Activated T-cell treated with anti-CD3 and anti-CD28 coated beads, Interleukin-2, amount 50 U/mL, for 24 hours (primary cell): ENCODE results near the gene NCF4.

ENCODE experiments used
- DNase-seq: peaks from one replicate; pipeline ENCODE4 v3.0.0-alpha.2; 2020
- H3K27ac Mint-ChIP-seq: 2 replicates; pipeline ENCODE4 v1.8.0; 2020; ENCODE audit warnings: mild to moderate bottlenecking, mixed read lengths
- H3K27me3 Mint-ChIP-seq: 2 replicates; pipeline ENCODE4 v1.8.0; 2020; ENCODE audit warnings: mixed read lengths
- H3K36me3 Mint-ChIP-seq: 2 replicates; pipeline ENCODE4 v1.8.0; 2020; ENCODE audit warnings: low read depth, mixed read lengths
- H3K4me1 Mint-ChIP-seq: 2 replicates; pipeline ENCODE4 v1.8.0; 2020; ENCODE audit warnings: low read depth, mixed read lengths
- H3K4me3 Mint-ChIP-seq: 2 replicates; pipeline ENCODE4 v1.8.0; 2020; ENCODE audit warnings: mild to moderate bottlenecking, moderate library complexity, mixed read lengths
- H3K9me3 Mint-ChIP-seq: 2 replicates; pipeline ENCODE4 v1.8.0; 2020; ENCODE audit warnings: mixed read lengths

Gene NCF4

DNA sequence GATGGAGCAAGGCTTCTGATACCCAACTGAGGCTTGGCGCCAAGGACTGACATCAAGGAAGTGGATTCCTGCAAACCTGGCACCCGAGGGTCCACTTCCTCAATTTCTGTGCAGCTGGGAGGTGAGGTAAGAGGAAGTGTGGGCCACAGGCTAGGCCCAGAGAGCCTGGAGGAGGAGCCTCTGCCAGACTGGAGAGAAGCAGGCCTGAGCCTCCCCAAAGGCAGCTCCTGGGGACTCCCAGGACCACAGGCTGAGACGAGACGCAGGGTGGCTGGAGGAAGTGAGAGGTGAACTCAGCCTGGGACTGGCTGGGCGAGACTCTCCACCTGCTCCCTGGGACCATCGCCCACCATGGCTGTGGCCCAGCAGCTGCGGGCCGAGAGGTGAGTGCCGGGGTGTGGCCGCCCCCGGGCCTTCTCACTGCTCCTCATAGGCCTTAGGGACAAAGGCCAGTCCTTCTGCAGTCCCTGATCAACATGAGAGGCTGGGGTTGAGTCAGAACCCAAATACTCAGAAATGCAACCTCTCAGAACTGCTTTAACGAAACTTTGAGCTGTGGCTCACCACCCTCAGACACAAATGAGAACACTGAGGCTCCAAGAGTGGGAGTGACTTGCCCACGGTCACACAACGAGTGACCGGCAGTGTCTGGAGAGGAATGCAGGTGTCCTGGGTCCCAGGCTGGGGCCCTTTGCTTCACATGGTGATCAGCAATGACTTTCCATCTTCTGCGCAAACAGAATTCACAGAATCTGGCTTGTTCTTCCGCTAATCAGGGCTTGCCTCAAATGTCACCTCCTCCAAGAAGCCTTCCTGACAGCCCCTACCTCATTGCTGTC, at the start of gene NCF4:
Gene NCF4, plus strand, starts transcription at position 186 of the 839 bp plus-strand sequence. Its CDS starts 166 bp downstream, at position 352.
- peak; percentile 65 for DNase-seq
- Mint-ChIP-seq H3K27me3 (peaks cover 10% of the 10 kb centered on the region), H3K27ac (peak within 1 kb of the TSS; percentile 92), H3K9me3 (no peaks in the 10 kb centered on the region), H3K36me3 (no peaks in the 10 kb centered on the region), H3K4me1 (peaks cover 45% of the 10 kb centered on the region), H3K4me3 (peak within 1 kb of the TSS; percentile 42)

DNA sequence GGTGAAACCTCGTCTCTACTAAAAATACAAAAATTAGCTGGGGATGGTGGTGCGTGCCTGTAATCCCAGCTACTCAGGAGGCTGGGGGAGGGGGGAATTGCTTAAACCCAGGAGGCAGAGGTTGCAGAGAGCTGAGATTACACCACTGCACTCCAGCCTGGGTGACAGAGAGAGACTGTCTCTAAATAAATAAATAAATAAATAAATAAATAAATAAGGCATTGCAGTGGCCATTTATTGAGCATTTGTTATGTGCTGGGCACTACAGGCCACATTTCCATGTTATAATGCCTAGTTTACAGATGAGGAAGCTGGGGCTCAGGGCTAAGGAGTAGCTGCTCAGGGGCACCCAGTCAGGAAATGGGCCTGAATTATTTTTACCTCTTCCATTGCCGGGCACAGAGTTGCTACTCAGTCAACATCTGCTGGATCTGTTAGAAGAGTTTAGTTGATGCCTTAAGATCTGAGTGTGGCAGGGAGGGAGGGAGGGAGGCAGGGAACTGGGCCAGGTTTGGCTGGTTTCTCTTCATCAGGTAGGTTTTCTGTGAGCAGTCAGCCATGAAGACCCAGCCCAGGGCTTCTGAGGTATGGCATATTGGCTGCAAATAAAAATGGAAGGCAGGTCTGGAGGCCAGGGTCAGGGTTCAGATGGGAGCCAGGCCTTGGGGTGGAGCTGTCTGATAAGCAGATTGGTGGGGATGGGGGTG, 49.6 kb upstream of the NCF4 start:
- no peak for DNase-seq
- Mint-ChIP-seq H3K4me1 (peaks cover 18% of the 10 kb centered on the region), H3K27me3 (peaks cover 38% of the 10 kb centered on the region), H3K9me3 (no peaks in the 10 kb centered on the region), H3K27ac (no peak overlapping the region), H3K4me3 (no peak overlapping the region), H3K36me3 (no peaks in the 10 kb centered on the region)

DNA sequence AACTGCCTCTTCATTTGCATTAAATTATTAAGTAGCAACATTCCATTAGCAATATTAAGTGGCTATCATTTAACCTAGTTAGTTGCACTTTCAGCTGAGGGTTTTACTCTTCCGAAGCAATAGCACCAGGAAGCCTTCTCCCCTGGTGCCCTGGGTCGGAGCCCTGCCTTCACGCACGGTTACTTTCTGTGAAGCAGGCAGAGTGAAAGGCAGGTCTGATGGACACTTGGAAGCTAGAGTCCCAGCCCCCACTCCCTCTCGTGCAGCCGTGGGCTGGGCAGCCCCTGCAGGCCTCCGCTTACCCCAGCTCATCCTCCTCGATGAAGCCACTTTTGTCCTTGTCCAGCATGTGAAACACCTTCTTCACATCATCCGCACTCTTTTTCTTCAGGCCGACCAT, 46.0 kb upstream of the NCF4 start:
- Mint-ChIP-seq H3K4me3 (no peak overlapping the region), H3K27ac (no peak overlapping the region), H3K9me3 (no peaks in the 10 kb centered on the region), H3K4me1 (peaks cover 5% of the 10 kb centered on the region), H3K27me3 (peaks cover 67% of the 10 kb centered on the region), H3K36me3 (no peaks in the 10 kb centered on the region)
- no peak for DNase-seq

DNA sequence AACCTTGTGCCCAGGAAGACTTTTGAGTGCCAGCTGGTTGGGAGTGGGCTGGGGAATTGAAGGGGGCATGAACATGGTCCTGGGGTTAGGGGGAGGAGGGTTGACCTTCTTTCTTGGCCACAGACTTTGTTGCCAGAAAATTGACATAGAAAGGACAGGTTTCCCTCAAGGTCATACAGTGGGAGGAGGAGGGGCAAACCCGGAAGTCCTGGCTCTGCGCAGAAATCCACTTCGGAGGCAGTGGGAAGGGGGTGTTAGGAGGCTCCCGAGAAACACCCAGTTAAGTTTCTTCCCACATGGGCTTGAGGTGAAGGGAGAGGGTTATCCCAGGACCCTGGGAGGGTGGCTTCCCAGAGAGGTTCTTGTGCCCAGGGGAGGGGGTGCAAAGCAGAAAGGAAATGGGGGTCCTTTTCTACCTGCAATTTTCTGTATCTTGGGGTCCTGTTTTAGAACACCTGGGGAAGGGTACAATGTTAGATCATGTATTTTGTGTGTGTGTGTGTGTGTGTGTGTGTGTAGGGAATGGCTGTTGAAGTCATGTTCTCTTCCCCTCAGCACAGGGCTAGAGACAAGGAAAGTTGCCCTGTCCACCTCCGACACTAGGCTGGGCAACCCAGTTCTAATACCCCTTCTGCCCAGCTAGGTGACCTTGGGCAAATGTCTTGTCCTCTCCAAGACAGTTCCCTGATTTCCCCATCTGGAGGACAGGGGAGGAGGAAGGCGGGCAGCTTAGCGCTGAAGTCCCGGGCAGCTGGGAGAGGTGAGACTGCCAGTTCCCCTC, 45.1 kb upstream of the NCF4 start:
- H3K4me3 Mint-ChIP-seq, result no peak overlapping the region

DNA sequence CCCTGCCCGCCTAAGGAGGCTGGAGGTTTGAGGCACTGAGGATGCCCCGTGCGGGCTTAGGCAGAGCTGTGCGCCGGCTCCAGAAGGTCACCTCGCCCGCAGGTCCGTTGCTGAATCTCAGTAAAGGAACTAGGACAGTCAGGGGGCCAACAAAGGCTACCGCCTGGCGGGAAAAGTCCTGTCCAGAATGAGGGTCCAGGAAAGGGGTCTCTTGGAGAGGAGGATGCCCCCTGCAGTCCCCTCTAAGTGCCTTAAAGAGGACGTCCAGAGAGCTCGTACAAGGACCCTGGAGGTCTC, 44.5 kb upstream of the NCF4 start:
- no peak overlapping the region for H3K27ac Mint-ChIP-seq
- H3K4me3 Mint-ChIP-seq, result no peak overlapping the region
- peaks cover 72% of the 10 kb centered on the region for H3K27me3 Mint-ChIP-seq
- H3K36me3 Mint-ChIP-seq, result no peaks in the 10 kb centered on the region
- peaks cover 5% of the 10 kb centered on the region for H3K4me1 Mint-ChIP-seq
- DNase-seq, result no peak
- no peaks in the 10 kb centered on the region for H3K9me3 Mint-ChIP-seq

More for the DNA sequence above, 45.1 kb upstream of the NCF4 start:
- Mint-ChIP-seq H3K36me3 (no peaks in the 10 kb centered on the region), H3K27me3 (peaks cover 71% of the 10 kb centered on the region), H3K27ac (no peak overlapping the region), H3K4me1 (peaks cover 5% of the 10 kb centered on the region), H3K9me3 (no peaks in the 10 kb centered on the region)
- DNase-seq, result no peak

DNA sequence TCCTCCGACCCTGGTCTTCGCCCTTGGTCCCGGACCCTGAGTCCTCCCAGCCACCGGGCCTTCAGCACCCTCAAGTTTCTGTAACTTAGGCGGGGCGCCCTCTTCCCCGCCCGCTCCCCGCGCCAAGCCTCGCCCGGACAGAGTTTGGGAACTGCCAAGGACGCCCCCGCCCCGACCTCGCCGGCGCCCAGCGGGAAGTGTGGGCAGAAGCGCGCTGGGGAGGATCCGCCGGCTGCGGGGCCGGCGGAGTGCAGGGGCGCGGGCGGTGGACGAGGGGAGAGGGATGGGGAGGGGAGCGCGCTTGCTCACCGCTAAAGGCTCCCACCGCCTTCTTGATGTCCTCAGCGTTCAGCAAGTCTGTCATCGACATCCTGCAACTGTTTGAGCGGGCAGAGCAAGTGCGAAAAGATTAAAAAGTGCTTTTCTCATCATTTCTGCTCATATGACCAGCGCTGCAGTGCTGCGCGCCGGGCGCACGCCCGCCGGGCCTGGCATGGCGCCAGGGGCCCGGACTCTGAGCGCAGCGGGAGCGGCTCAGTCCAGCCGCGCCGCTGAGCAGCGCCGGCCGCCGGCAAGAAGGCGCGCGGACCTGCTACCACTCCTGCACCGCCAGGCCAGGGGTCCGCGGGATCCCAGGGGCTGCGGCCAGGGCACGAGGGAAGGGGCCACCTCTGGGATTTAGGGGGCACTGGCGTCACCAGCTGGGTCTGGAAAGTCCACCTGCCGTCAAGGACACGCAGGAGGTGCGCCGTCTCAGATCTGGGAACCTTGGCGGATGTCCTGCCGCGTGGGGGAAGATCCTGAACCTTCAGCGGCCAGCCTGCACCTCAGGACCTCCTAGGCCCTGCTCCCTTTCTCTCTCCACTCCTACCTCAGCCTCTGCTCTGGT, 43.9 kb upstream of the NCF4 start, which contains the start of gene PVALB:
Gene PVALB, minus strand, starts transcription at position 400 of the 889 bp plus-strand sequence. Its CDS starts 30 bp downstream, at position 370.
- Mint-ChIP-seq H3K4me1 (peaks cover 5% of the 10 kb centered on the region), H3K9me3 (no peaks in the 10 kb centered on the region), H3K27ac (no peak within 1 kb of the TSS), H3K4me3 (no peak within 1 kb of the TSS), H3K27me3 (peaks cover 72% of the 10 kb centered on the region), H3K36me3 (no peaks in the 10 kb centered on the region)
- DNase-seq, result no peak

DNA sequence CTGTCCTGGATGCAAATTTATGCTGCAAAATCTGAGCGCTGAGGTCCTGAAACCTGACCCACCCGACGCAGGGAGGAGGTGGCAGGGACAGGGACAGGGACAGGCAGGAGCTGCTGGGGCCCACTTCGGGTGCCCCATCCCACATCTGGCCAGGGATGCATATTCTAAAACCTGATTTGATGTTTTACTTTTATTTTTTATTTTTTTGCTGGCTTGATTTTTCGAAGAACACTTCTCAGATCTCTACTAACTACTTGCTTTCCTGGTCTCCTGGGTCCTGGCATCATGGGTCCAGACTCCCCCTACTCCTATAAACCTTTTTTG, 43.3 kb upstream of the NCF4 start:
- H3K4me1 Mint-ChIP-seq, result peaks cover 5% of the 10 kb centered on the region
- DNase-seq, result no peak
- H3K27me3 Mint-ChIP-seq, result peaks cover 70% of the 10 kb centered on the region
- no peaks in the 10 kb centered on the region for H3K36me3 Mint-ChIP-seq
- no peak overlapping the region for H3K4me3 Mint-ChIP-seq
- H3K27ac Mint-ChIP-seq, result no peak overlapping the region
- no peaks in the 10 kb centered on the region for H3K9me3 Mint-ChIP-seq

DNA sequence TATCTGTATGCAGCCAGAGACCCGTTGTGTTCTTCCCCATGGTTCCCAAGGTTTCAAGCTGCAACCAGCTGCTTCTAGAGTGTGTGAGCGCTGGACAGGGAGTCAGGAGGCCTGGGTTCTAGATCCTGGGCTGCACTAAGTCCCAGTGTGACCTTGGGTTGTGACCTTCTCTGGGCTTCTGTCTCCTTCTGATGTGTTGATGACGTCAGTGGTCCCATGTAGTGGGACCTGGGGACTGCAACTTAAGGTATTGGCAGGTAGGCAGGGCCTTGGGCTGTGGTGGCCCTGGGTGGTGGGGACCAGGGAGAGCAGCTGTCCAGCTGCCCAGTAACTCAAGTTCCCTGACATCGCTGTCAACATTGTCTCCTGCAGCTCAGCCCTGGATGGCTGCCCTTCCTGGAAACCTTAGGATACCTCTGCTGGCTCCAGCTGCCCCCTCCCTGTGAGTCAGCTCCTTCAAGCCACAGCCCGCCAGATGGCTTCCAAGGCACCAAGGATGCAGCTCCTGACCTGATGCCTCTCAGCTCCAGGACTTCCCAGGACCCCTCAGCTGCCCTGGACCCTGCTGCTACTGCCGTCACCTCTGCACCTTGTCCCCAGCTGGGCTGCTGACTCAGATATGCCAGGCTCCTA, 42.7 kb upstream of the NCF4 start:
- peaks cover 66% of the 10 kb centered on the region for H3K27me3 Mint-ChIP-seq
- no peak overlapping the region for H3K4me3 Mint-ChIP-seq

DNA sequence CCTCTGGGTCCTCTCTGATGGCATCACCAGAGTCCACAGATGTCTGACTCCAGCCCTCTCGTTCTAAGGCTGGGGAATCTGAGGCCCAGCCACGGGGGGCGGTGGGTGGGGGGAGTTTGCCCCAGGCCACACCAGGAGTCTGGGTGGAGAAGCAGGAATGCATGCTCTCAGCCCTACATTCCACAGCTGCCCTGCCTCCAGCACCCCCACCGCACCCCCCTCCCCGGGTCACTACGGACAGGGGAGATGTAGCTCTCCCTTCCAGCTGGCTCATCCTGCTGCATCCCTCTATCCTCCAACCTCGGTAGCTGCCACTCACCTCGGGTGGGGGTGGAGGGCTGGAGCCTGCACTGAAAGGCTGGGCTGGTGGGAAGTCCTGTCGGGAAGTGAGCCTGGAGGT, 41.7 kb upstream of the NCF4 start:
- Mint-ChIP-seq H3K9me3 (no peaks in the 10 kb centered on the region), H3K27ac (no peak overlapping the region), H3K4me3 (no peak overlapping the region), H3K27me3 (peaks cover 59% of the 10 kb centered on the region), H3K4me1 (peaks cover 5% of the 10 kb centered on the region), H3K36me3 (no peaks in the 10 kb centered on the region)
- DNase-seq, result no peak

More for the DNA sequence above, 42.7 kb upstream of the NCF4 start:
- no peak for DNase-seq
- Mint-ChIP-seq H3K4me1 (peaks cover 5% of the 10 kb centered on the region), H3K9me3 (no peaks in the 10 kb centered on the region), H3K36me3 (no peaks in the 10 kb centered on the region), H3K27ac (no peak overlapping the region)

DNA sequence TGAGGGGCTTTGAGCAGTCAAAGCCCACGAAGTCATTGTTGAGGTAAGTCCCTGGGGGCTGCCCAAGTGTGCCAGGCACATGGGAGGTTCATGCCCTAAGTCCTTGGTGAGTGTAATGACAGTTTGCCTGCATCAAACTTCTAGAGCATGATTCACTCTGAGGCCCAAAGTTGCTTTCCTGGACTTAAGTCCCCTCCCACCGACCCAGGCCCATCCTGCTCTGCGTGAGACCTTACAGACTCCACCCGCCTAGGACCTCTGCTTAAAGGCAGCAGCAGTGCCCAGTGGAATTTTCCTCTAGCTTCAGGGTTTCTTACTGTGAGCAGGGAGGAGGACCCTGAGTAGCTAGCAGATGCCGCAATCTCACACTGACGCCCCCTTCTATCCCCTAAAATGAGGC, 38.2 kb upstream of the NCF4 start:
- H3K4me1 Mint-ChIP-seq, result peaks cover 1% of the 10 kb centered on the region
- no peak for DNase-seq
- H3K4me3 Mint-ChIP-seq, result no peak overlapping the region
- no peaks in the 10 kb centered on the region for H3K36me3 Mint-ChIP-seq
- H3K27me3 Mint-ChIP-seq, result peaks cover 35% of the 10 kb centered on the region
- no peaks in the 10 kb centered on the region for H3K9me3 Mint-ChIP-seq
- no peak overlapping the region for H3K27ac Mint-ChIP-seq

DNA sequence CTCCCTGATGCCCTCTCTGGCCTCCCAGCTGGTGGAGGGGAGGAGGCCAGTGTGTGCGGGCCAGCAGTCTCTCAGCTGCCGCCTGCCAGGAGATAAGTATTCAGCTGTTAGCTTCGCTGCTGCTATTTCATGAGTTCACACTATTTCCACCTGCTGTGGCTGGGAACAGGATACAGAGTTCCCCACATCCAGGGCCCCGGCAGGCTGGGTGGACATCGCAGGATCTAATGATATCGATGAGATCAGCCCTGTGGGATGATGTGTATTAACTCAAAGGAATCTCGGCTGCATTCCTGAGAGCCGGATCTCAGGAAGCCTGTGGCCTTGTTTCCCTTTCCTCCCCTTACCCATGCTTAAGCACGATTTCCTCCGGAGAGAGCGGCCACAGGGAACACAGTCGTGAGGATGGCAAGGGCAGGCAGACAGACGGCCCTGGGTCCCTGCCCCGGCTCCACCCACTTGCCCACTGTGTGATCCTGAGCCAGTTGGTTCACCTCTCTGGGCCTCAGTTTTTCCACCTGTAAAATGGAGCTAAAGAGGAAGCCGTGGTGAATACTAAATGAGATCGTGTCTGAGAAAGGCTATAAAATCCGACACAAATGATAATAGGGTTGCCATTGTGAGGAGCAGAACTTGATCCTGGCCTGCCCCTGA, 37.5 kb upstream of the NCF4 start:
- DNase-seq, result no peak

DNA sequence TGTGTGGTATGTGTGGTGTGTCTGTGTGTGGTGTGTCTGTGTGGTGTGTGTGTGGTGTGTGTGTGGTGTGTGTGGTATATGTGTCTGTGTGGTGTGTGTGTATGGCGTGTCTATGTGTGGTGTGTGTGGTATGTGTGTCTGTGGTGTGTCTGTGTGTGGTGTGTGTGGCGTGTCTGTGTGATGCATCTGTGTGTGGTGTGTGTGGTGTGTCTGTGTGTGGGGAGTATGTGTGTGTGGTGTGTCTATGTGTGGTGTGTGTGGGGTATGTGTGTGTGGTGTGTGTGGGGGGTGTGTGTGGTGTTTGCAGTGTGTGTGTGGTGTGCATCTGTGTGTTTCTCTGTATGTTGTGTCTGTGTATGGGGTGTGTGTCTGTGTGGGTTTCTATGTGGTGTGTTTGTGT, 36.2 kb upstream of the NCF4 start:
- peaks cover 24% of the 10 kb centered on the region for H3K27me3 Mint-ChIP-seq
- H3K4me3 Mint-ChIP-seq, result no peak overlapping the region
- no peak for DNase-seq
- peaks cover 7% of the 10 kb centered on the region for H3K4me1 Mint-ChIP-seq
- H3K36me3 Mint-ChIP-seq, result no peaks in the 10 kb centered on the region
- H3K9me3 Mint-ChIP-seq, result no peaks in the 10 kb centered on the region
- H3K27ac Mint-ChIP-seq, result no peak overlapping the region

More for the DNA sequence above, 37.5 kb upstream of the NCF4 start:
- H3K4me1 Mint-ChIP-seq, result no peaks in the 10 kb centered on the region
- H3K4me3 Mint-ChIP-seq, result no peak overlapping the region
- H3K9me3 Mint-ChIP-seq, result no peaks in the 10 kb centered on the region
- H3K36me3 Mint-ChIP-seq, result no peaks in the 10 kb centered on the region
- peaks cover 27% of the 10 kb centered on the region for H3K27me3 Mint-ChIP-seq
- H3K27ac Mint-ChIP-seq, result no peak overlapping the region

DNA sequence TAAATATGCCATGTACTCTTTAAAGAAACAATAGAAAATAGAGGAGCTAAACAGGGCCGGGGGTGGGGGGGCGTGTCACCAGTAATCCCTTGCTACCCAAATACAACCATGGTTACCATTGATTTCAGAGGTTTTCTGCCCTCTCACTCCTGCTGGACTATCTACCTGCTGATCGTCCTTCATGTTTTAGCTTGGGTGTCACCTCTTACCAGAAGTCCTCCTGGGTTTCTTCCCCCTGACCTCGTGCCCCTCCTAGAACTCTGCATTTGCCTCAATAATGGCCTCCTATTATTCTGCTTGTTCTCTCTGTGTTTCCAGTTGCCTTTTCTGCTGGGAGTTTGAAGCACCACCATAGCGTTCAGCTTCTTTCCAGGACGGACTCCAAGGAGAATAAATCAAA, 34.5 kb upstream of the NCF4 start:
- Mint-ChIP-seq H3K27me3 (peaks cover 20% of the 10 kb centered on the region), H3K4me1 (peaks cover 21% of the 10 kb centered on the region), H3K4me3 (no peak overlapping the region), H3K9me3 (no peaks in the 10 kb centered on the region), H3K36me3 (no peaks in the 10 kb centered on the region), H3K27ac (no peak overlapping the region)
- DNase-seq, result no peak
